HepG2 (cell line): ENCODE data around the gene NF2. TPM values are rescaled to one million over a fixed set of nuclear protein-coding genes. Genes with fewer than 3 reads are reported as not detected.

Experiments used
- ATAC-seq: fragments of 200-7000 bp; cut with Tn5 transposase; 3 replicates; pipeline ENCODE4 v1.9.1; 2020; ENCODE audit warnings: mild to moderate bottlenecking, moderate library complexity
- BruUV-seq: library from RNA; stranded (reverse); fragments of 400-500 nt; replicated peaks from 2 replicates; lab custom pipeline; 2021; lab: Mats Ljungman, UMichigan
- CTCF ChIA-PET: fragments of 300-600 bp; formaldehyde crosslinking; extraction: SDS; loops from one replicate; lab custom pipeline; 2021; ENCODE audit warnings: low total read pairs, inconsistent platforms, low intra/inter-chr PET ratio; lab: Yijun Ruan, JAX
- POLR2A ChIA-PET: fragments of 350-600 bp; sonication (Branson Sonifier 250); formaldehyde crosslinking; loops from one replicate; lab custom pipeline; 2020; ENCODE audit warnings: antibody characterized with exemption, inconsistent platforms; lab: Yijun Ruan, JAX
- DNase-seq: peaks from one replicate; pipeline ENCODE4 v3.0.0-alpha.2; 2015; ENCODE audit warnings: low spot score
- FAIRE-seq: peaks from 3 replicates; lab custom pipeline; 2011; peaks lifted over from hg19 to GRCh38; lab: Jason Lieb, UNC
- H2AFZ ChIP-seq: one replicate; pipeline ENCODE4 v1.6.1; 2011; ENCODE audit warnings: low read length, inconsistent platforms
- H3K27ac ChIP-seq: fragments of 300-600 bp; 3 replicates; pipeline ENCODE4 v1.8.0; 2011; ENCODE audit warnings: mixed run types, mild to moderate bottlenecking, mixed read lengths, low read length, inconsistent platforms; ENCODE audit not compliant: insufficient read depth; ENCODE audit errors: extremely low read length
- H3K27me3 ChIP-seq, 2 experiments: fragments of 200-600 bp in 1 of 2; 2 replicates in 1 of 2; 3 replicates in 1 of 2; pipeline versions ENCODE4 v1.6.0 to v1.8.0; 2011; ENCODE audit warnings: low read length in 2 of 2, mild to moderate bottlenecking in 2 of 2, moderate library complexity in 2 of 2, inconsistent platforms in 1 of 2; ENCODE audit not compliant: insufficient read depth in 2 of 2, control insufficient read depth in 1 of 2
- H3K36me3 ChIP-seq, 2 experiments: fragments of 200-600 bp in 1 of 2; replicated peaks in 1 of 2; 2 replicates in 1 of 2; 3 replicates in 1 of 2; pipeline versions ENCODE4 v1.5.1 to v1.8.0; 2011; ENCODE audit warnings: low read length in 2 of 2, inconsistent platforms in 1 of 2; ENCODE audit not compliant: insufficient read depth in 2 of 2, control insufficient read depth in 1 of 2
- H3K4me1 ChIP-seq: 2 replicates; pipeline ENCODE4 v1.5.1; 2012; ENCODE audit warnings: low read length, inconsistent platforms; ENCODE audit not compliant: insufficient read depth
- H3K4me2 ChIP-seq: 2 replicates; pipeline ENCODE4 v1.6.0; 2011; ENCODE audit warnings: low read depth, low read length, inconsistent platforms
- H3K4me3 ChIP-seq, 3 experiments: fragments of 200-600 bp in 1 of 3; sonication (generic), shearing (Covaris generic) in 1 of 3; replicated peaks in 1 of 3; 2 replicates each; pipeline ENCODE4 v1.5.1; 2011 to 2016; ENCODE audit warnings: low read length in 3 of 3, inconsistent platforms in 2 of 3, low read depth in 2 of 3, mild to moderate bottlenecking in 2 of 3, control low read depth in 1 of 3, mixed read lengths in 1 of 3; ENCODE audit not compliant: insufficient read depth in 1 of 3
- H3K79me2 ChIP-seq: one replicate; pipeline ENCODE4 v1.6.1; 2011; ENCODE audit warnings: low read length, inconsistent platforms; ENCODE audit not compliant: insufficient read depth
- H3K9ac ChIP-seq: 2 replicates; pipeline ENCODE4 v1.6.0; 2011; ENCODE audit warnings: mild to moderate bottlenecking, low read depth, low read length, inconsistent platforms; ENCODE audit not compliant: insufficient read depth
- H3K9me3 ChIP-seq: 2 replicates; pipeline ENCODE4 v1.5.1; 2012; ENCODE audit warnings: mild to moderate bottlenecking, low read length
- H4K20me1 ChIP-seq: 2 replicates; pipeline ENCODE4 v1.6.0; 2011; ENCODE audit warnings: inconsistent platforms, mild to moderate bottlenecking, low read length, moderate library complexity; ENCODE audit not compliant: insufficient read depth
- CAMTA2 ChIP-seq: sonication (generic); formaldehyde crosslinking; IDR thresholded peaks from 2 replicates; pipeline ENCODE4 v1.4.0; 2020; ENCODE audit warnings: mild to moderate bottlenecking, missing genetic modification reagents, borderline replicate concordance
- KLF13 ChIP-seq: sonication (generic); formaldehyde crosslinking; IDR thresholded peaks from 2 replicates; pipeline ENCODE4 v1.4.0; 2020; ENCODE audit warnings: mild to moderate bottlenecking, missing genetic modification reagents
- MEF2D ChIP-seq: sonication (generic); formaldehyde crosslinking; IDR thresholded peaks from 2 replicates; pipeline ENCODE4 v1.5.1; 2020; ENCODE audit warnings: mild to moderate bottlenecking, missing genetic modification reagents
- NKX3-1 ChIP-seq: sonication (generic); formaldehyde crosslinking; IDR thresholded peaks from 2 replicates; pipeline ENCODE4 v1.5.0; 2020; ENCODE audit warnings: missing genetic modification reagents
- RAD21 ChIP-seq: fragments of 450-650 bp; formaldehyde crosslinking; IDR thresholded peaks from 2 replicates; pipeline ENCODE4 v1.5.0; 2020; ENCODE audit warnings: mild to moderate bottlenecking
- SAP130 ChIP-seq: IDR thresholded peaks from 2 replicates; pipeline ENCODE4 v1.6.1; 2016; ENCODE audit warnings: low read depth
- TP53 ChIP-seq: sonication (generic); formaldehyde crosslinking; conservative IDR thresholded peaks from 2 replicates; pipeline ENCODE4 v1.4.0; 2020; ENCODE audit warnings: missing genetic modification reagents
- U2AF1 ChIP-seq: fragments of 200-400 bp; formaldehyde crosslinking; optimal IDR thresholded peaks from 2 replicates; pipeline ENCODE3; 2017; ENCODE audit warnings: mild to moderate bottlenecking, low read depth, low read length
- ZNF17 ChIP-seq: sonication (generic); formaldehyde crosslinking; IDR thresholded peaks from 2 replicates; pipeline ENCODE4 v1.5.0; 2020; ENCODE audit warnings: mild to moderate bottlenecking, missing genetic modification reagents
- ZNF543 ChIP-seq: sonication (generic); formaldehyde crosslinking; IDR thresholded peaks from 2 replicates; pipeline ENCODE4 v1.4.0; 2020; ENCODE audit warnings: mild to moderate bottlenecking, missing genetic modification reagents
- WGBS: methylation state at CpG from one replicate; pipeline ENCODE4 v1.1.6; 2017; ENCODE audit warnings: low lambda C conversion rate; 5-methylcytosine and 5-hydroxymethylcytosine counted together
- in situ Hi-C: cut with HindIII; loops from 2 replicates; pipeline ENCODE4 v1.10.0; 2017; ENCODE audit warnings: low pct_unique_long_range_greater_than_20kb; ENCODE audit not compliant: extremely low pct_ligation_motif_present
- intact Hi-C: fragments of 100-400 bp; cut with micrococcal nuclease; formaldehyde crosslinking; loops from one replicate; pipeline ENCODE4 v1.10.0; 2022; ENCODE audit not compliant: unreplicated experiment
- polyA plus RNA-seq, 8 experiments: library from polyadenylated mRNA; depleted of rRNA in 3 of 8; stranded (reverse) in 7 of 8; unstranded in 1 of 8; fragments of >200 nt; fragmentation: Illumina TruSeq in 4 of 8; extraction: Trizol in 4 of 8; gene quantifications; 2 replicates each; pipeline versions ENCODE4 v1.2.1 to v1.2.3, GENCODE V29; 2011 to 2016; ENCODE audit warnings: low read depth in 4 of 8, missing spikeins in 1 of 8, mixed read lengths in 1 of 8; ENCODE audit not compliant: insufficient read depth in 1 of 8
- total RNA-seq, 5 experiments: library from RNA; depleted of rRNA; stranded (reverse); fragments of >200 nt; fragmentation: Illumina TruSeq; extraction: Trizol; gene quantifications; 2 replicates each; pipeline ENCODE4 v1.2.3, GENCODE V29; 2016; ENCODE audit warnings: low read depth in 1 of 5
- TF ChIP-seq, protein P1 (sequence below): sonication (generic); formaldehyde crosslinking; IDR thresholded peaks from 2 replicates; pipeline ENCODE4 v1.5.1; 2020; ENCODE audit warnings: missing genetic modification reagents, mild to moderate bottlenecking, borderline replicate concordance
- TF ChIP-seq, protein P2 (sequence below): sonication (generic); formaldehyde crosslinking; IDR thresholded peaks from 2 replicates; pipeline ENCODE4 v1.4.0; 2020; ENCODE audit warnings: missing genetic modification reagents
- TF ChIP-seq, protein P3 (sequence below): sonication (generic); formaldehyde crosslinking; IDR thresholded peaks from 2 replicates; pipeline ENCODE4 v1.8.0; 2022; ENCODE audit warnings: missing genetic modification reagents, low read depth, mild to moderate bottlenecking, borderline replicate concordance
- TF ChIP-seq, protein P4 (sequence below): sonication (generic); formaldehyde crosslinking; IDR thresholded peaks from 2 replicates; pipeline ENCODE4 v1.5.0; 2020; ENCODE audit warnings: missing genetic modification reagents

NF2 gene
- total and polyA plus RNA-seq, 2 of the 13 experiments (the other 11 are each of a cell fraction or from before 2014, with no cell fraction given) = 9.3 to 33.3 TPM

DNA sequence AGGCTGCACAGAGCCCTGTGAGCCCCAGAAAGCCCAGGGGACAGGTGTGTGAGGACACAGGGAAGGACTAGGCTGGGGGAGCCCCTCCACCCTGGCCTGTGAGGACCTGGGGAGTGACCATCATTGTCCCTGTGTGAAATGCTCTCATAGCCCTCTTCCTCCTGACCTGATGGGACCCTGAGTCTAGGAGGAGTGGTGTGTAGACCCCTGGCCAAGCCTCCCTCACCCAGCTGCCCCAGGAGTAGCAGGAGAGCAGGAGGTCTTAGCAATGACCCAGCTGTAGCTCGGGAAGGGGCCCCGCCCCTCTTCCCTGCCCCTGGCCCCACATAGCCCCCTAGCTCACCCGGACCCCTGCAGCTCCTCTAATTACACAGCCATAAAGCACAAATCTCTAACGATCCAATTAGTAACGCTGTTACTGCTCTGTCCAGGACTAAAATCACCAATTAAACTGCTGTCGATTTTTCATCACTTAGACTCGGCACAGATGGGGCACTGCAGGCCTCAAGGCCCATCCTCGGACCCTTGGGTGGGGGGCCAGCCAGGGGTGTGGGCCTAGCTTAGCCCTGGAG lies 109.8 kb downstream of the NF2 start:
- 0% methylated on average over 5 of the region's 8 CpGs for WGBS
- no TSS peak for BruUV-seq
- H3K9me3 ChIP-seq = no peaks in the 10 kb centered on the region

DNA sequence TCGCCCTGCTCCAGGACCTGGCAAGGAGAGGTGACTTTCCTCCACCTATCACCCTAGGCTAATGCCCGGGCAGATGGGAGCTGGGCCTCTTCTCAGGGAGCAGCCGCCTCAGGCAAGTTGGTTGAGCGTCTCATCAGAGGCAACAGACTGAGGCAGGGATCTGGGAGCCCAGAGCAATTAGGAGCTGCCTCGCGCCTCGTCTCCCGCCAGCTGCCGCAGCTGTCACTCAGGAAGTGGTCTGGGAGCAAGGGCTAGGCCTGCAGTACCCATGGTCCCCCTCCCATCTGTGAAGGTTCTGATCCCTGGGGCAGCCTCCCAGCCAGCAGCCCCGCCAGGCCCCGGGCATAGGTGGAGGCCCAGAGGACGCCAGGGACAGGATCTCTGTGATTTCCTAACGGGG lies 111.8 kb downstream of the NF2 start:
- intact Hi-C loops = no loop called here
- ChIA-PET POLR2A (no interaction called here), CTCF (no interaction called here)
- TF ChIP-seq, protein P1, sequence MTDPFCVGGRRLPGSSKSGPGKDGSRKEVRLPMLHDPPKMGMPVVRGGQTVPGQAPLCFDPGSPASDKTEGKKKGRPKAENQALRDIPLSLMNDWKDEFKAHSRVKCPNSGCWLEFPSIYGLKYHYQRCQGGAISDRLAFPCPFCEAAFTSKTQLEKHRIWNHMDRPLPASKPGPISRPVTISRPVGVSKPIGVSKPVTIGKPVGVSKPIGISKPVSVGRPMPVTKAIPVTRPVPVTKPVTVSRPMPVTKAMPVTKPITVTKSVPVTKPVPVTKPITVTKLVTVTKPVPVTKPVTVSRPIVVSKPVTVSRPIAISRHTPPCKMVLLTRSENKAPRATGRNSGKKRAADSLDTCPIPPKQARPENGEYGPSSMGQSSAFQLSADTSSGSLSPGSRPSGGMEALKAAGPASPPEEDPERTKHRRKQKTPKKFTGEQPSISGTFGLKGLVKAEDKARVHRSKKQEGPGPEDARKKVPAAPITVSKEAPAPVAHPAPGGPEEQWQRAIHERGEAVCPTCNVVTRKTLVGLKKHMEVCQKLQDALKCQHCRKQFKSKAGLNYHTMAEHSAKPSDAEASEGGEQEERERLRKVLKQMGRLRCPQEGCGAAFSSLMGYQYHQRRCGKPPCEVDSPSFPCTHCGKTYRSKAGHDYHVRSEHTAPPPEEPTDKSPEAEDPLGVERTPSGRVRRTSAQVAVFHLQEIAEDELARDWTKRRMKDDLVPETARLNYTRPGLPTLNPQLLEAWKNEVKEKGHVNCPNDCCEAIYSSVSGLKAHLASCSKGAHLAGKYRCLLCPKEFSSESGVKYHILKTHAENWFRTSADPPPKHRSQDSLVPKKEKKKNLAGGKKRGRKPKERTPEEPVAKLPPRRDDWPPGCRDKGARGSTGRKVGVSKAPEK = no peak
- TF ChIP-seq NKX3-1 (CRISPR knock-in tag) = no peak
- TF ChIP-seq, protein P2, sequence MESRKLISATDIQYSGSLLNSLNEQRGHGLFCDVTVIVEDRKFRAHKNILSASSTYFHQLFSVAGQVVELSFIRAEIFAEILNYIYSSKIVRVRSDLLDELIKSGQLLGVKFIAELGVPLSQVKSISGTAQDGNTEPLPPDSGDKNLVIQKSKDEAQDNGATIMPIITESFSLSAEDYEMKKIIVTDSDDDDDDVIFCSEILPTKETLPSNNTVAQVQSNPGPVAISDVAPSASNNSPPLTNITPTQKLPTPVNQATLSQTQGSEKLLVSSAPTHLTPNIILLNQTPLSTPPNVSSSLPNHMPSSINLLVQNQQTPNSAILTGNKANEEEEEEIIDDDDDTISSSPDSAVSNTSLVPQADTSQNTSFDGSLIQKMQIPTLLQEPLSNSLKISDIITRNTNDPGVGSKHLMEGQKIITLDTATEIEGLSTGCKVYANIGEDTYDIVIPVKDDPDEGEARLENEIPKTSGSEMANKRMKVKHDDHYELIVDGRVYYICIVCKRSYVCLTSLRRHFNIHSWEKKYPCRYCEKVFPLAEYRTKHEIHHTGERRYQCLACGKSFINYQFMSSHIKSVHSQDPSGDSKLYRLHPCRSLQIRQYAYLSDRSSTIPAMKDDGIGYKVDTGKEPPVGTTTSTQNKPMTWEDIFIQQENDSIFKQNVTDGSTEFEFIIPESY (CRISPR knock-in tag) = 0 out of 2 replicates have a peak, but pooled peaks have one; percentile 18
- Histone ChIP-seq H4K20me1 (peaks cover 20% of the 10 kb centered on the region; the same call in 1 of the 2 replicates), H3K27ac (no peak overlapping the region), H3K27me3 (peaks cover 17 to 64% of the 10 kb centered on the region in 2 experiments), H3K4me1 (peaks cover 11% of the 10 kb centered on the region; the same call in 1 of the 2 replicates), H3K4me3 (no peak overlapping the region), H3K4me2 (no peak overlapping the region), H3K9me3 (no peaks in the 10 kb centered on the region), H3K79me2 (no peaks in the 10 kb centered on the region), H3K9ac (no peak overlapping the region), H2AFZ (no peak overlapping the region), H3K36me3 (no peaks in the 10 kb centered on the region)
- FAIRE-seq (no peak), ATAC-seq (no peak), DNase-seq (no peak)
- BruUV-seq = no TSS peak
- WGBS = 60% methylated on average over 2 of the region's 13 CpGs
- in situ Hi-C loops = no loop called here

More for the DNA sequence above, 109.8 kb downstream of the NF2 start:
- POLR2A ChIA-PET = no interaction called here
- H3K4me3 ChIP-seq = no peak overlapping the region
- no peak overlapping the region for H3K4me2 ChIP-seq
- no peaks in the 10 kb centered on the region for H3K79me2 ChIP-seq
- H3K4me1 ChIP-seq = peaks cover 11% of the 10 kb centered on the region; the same call in 1 of the 2 replicates
- DNase-seq (no peak), ATAC-seq (no peak), FAIRE-seq (no peak)
- no peaks in the 10 kb centered on the region for H3K36me3 ChIP-seq
- no peak overlapping the region for H2AFZ ChIP-seq
- no peak overlapping the region for H3K27ac ChIP-seq
- peaks cover 12 to 64% of the 10 kb centered on the region in 2 experiments; a peak in 4 of 5 replicates for H3K27me3 ChIP-seq
- TF ChIP-seq RAD21 (CRISPR knock-in tag) (no peak), ZNF17 (CRISPR knock-in tag) (no peak), CAMTA2 (CRISPR knock-in tag) (no peak), MEF2D (CRISPR knock-in tag) (no peak), TP53 (CRISPR knock-in tag) (no peak), SAP130 (CRISPR knock-in tag) (no peak), U2AF1 (no peak), NKX3-1 (CRISPR knock-in tag) (no peak), KLF13 (CRISPR knock-in tag) (no peak), ZNF543 (CRISPR knock-in tag) (no peak)
- TF ChIP-seq, protein P3, sequence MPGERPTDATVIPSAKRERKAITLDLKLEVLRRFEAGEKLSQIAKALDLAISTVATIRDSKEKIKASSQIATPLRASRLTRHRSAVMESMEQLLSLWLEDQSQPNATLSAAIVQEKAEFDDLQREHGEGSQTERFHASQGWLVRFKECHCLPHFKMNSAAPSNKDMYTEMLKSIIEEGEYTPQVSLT (CRISPR knock-in tag) = no peak
- TF ChIP-seq, protein P4, sequence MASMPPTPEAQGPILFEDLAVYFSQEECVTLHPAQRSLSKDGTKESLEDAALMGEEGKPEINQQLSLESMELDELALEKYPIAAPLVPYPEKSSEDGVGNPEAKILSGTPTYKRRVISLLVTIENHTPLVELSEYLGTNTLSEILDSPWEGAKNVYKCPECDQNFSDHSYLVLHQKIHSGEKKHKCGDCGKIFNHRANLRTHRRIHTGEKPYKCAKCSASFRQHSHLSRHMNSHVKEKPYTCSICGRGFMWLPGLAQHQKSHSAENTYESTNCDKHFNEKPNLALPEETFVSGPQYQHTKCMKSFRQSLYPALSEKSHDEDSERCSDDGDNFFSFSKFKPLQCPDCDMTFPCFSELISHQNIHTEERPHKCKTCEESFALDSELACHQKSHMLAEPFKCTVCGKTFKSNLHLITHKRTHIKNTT (CRISPR knock-in tag) = no peak
- H3K9ac ChIP-seq = no peak overlapping the region
- peaks cover 13% of the 10 kb centered on the region; the same call in 1 of the 2 replicates for H4K20me1 ChIP-seq
- CTCF ChIA-PET = no interaction called here
- intact Hi-C loops = no loop called here
- in situ Hi-C loops = no loop called here
